OCI-LY7 (cell line): ENCODE results near the gene RSL1D1. TPM values are rescaled to one million over a fixed set of nuclear protein-coding genes. Genes with fewer than 3 reads are reported as not detected.
A peak's percentile ranks its signal among the peaks of the same experiment; 100 is the strongest.

Source experiments
- BruUV-seq: library from RNA; stranded (reverse); fragments of 400-500 nt; replicated peaks from 2 replicates; lab custom pipeline; 2021; lab: Mats Ljungman, UMichigan
- CTCF ChIA-PET: fragments of 300-600 bp; sonication (Branson Sonifier 250); formaldehyde crosslinking; loops from one replicate; lab custom pipeline; 2022; ENCODE audit warnings: antibody characterized with exemption; ENCODE audit not compliant: unreplicated experiment; lab: Charles Lee
- POLR2A ChIA-PET: fragments of 300-600 bp; sonication (Branson Sonifier 250); formaldehyde crosslinking; loops from one replicate; lab custom pipeline; 2022; ENCODE audit warnings: antibody characterized with exemption; lab: Charles Lee
- DNase-seq: peaks from one replicate; pipeline ENCODE4 v3.0.0-alpha.2; 2015; ENCODE audit warnings: low spot score
- H2AFZ ChIP-seq: fragments of 200-600 bp; sonication (generic), shearing (Covaris generic); 2 replicates; pipeline ENCODE4 v1.6.1; 2014; ENCODE audit warnings: mild to moderate bottlenecking, antibody characterized with exemption, low read length, moderate library complexity
- H3K27ac ChIP-seq: fragments of 200-600 bp; sonication (generic); 2 replicates; pipeline ENCODE4 v1.5.1; 2014; ENCODE audit warnings: mixed run types, low read depth, mild to moderate bottlenecking, moderate library complexity, low read length, inconsistent platforms; ENCODE audit not compliant: poor library complexity, severe bottlenecking
- H3K36me3 ChIP-seq: fragments of 200-600 bp; sonication (generic); 2 replicates; pipeline ENCODE4 v1.6.1; 2014; ENCODE audit warnings: mild to moderate bottlenecking, antibody characterized with exemption, low read length, moderate library complexity, mixed read lengths; ENCODE audit not compliant: insufficient read depth
- H3K4me1 ChIP-seq: fragments of 200-600 bp; sonication (generic); 2 replicates; pipeline ENCODE4 v1.5.1; 2014; ENCODE audit warnings: mild to moderate bottlenecking, low read length; ENCODE audit not compliant: insufficient read depth, poor library complexity, severe bottlenecking
- H3K4me2 ChIP-seq: fragments of 200-600 bp; sonication (generic); 2 replicates; pipeline ENCODE4 v1.6.1; 2014; ENCODE audit warnings: mild to moderate bottlenecking, low read length
- H3K4me3 ChIP-seq: fragments of 200-600 bp; sonication (generic); 2 replicates; pipeline ENCODE4 v1.5.1; 2014; ENCODE audit warnings: mild to moderate bottlenecking, low read depth, low read length; ENCODE audit not compliant: poor library complexity, severe bottlenecking
- H3K79me2 ChIP-seq: fragments of 200-600 bp; sonication (generic); 2 replicates; pipeline ENCODE4 v1.6.1; 2016; ENCODE audit warnings: low read depth, mild to moderate bottlenecking, low read length, moderate library complexity, mixed read lengths; ENCODE audit not compliant: insufficient read depth
- H3K9me2 ChIP-seq: fragments of 200-600 bp; sonication (generic); 2 replicates; pipeline ENCODE4 v1.6.1; 2016; ENCODE audit warnings: mild to moderate bottlenecking, low read length, mixed read lengths; ENCODE audit not compliant: insufficient read depth
- H3K9me3 ChIP-seq: fragments of 200-600 bp; sonication (generic); 2 replicates; pipeline ENCODE4 v1.6.1; 2014; ENCODE audit warnings: mild to moderate bottlenecking, mixed run types, low read length, mixed read lengths
- H4K20me1 ChIP-seq: fragments of 200-600 bp; sonication (generic); 2 replicates; pipeline ENCODE4 v1.6.1; 2014; ENCODE audit warnings: mild to moderate bottlenecking, antibody characterized with exemption, low read length, moderate library complexity, mixed read lengths; ENCODE audit not compliant: insufficient read depth
- CTCF ChIP-seq: fragments of 200-600 bp; sonication (generic); conservative IDR thresholded peaks from 2 replicates; pipeline ENCODE4 v1.5.1; 2014; ENCODE audit warnings: mild to moderate bottlenecking, antibody characterized with exemption, low read length, moderate library complexity, mixed read lengths
- EZH2phosphoT487 ChIP-seq: fragments of 200-600 bp; sonication (generic); IDR thresholded peaks from 2 replicates; pipeline ENCODE4 v1.6.1; 2018; ENCODE audit warnings: low read depth, borderline replicate concordance, mild to moderate bottlenecking, mixed run types, antibody characterized with exemption, low read length, moderate library complexity, mixed read lengths
- intact Hi-C: fragments of 100-400 bp; cut with micrococcal nuclease; formaldehyde crosslinking; loops from one replicate; pipeline ENCODE4 v1.10.0; 2022; ENCODE audit not compliant: unreplicated experiment
- total RNA-seq, 2 experiments: library from RNA; depleted of rRNA in 1 of 2; stranded (reverse); fragments of >200 nt in 1 of 2; shearing (Covaris generic) in 1 of 2; gene quantifications; 2 replicates each; pipeline ENCODE4 v1.2.3, GENCODE V29; 2014 to 2022

The RSL1D1 gene
- total RNA-seq, 2 experiments from 2014 or later, result 104 to 252 TPM

- CTCF ChIA-PET, result no interaction called here
- TF ChIP-seq CTCF (peak; percentile 35), EZH2phosphoT487 (no peak)
- H2AFZ ChIP-seq, result no peak overlapping the region
- POLR2A ChIA-PET, result no interaction called here
- no peaks in the 10 kb centered on the region for H3K4me1 ChIP-seq
- no peaks in the 10 kb centered on the region for H4K20me1 ChIP-seq
- H3K4me3 ChIP-seq, result no peak overlapping the region
- H3K4me2 ChIP-seq, result no peak overlapping the region
- intact Hi-C loops, result no loop called here
- no peaks in the 10 kb centered on the region for H3K9me2 ChIP-seq
- DNase-seq, result no peak
- H3K9me3 ChIP-seq, result no peaks in the 10 kb centered on the region
- no peak overlapping the region for H3K27ac ChIP-seq
- H3K36me3 ChIP-seq, result peaks cover 95% of the 10 kb centered on the region
- no peaks in the 10 kb centered on the region for H3K79me2 ChIP-seq
- TSS peak; percentile 40 for BruUV-seq
Observed at GRCh38 chr16:11880007-11880406, 28.7 kb upstream of the RSL1D1 start.

GRCh38 chr16:11877374-11877773 lies 26.0 kb upstream of the RSL1D1 start:
- Histone ChIP-seq H3K9me2 (no peaks in the 10 kb centered on the region), H3K79me2 (no peaks in the 10 kb centered on the region), H3K9me3 (no peaks in the 10 kb centered on the region), H3K4me1 (no peaks in the 10 kb centered on the region), H2AFZ (no peak overlapping the region), H3K4me2 (no peak overlapping the region), H3K27ac (no peak overlapping the region), H4K20me1 (no peaks in the 10 kb centered on the region), H3K4me3 (no peak overlapping the region), H3K36me3 (peaks cover 93% of the 10 kb centered on the region)
- CTCF ChIA-PET, result no interaction called here
- DNase-seq, result no peak
- POLR2A ChIA-PET, result interaction anchor here (0.7 to 1.0 kb wide), 2 partner anchors 10 to 37 kb away, joined by 3 to 4 read pairs; no protein-coding TSS in a partner anchor
- intact Hi-C loops, result no loop called here
- BruUV-seq, result no TSS peak
- TF ChIP-seq EZH2phosphoT487, result no peak
- no peak for TF ChIP-seq CTCF

GRCh38 chr16:11876306-11876705 lies 25.0 kb upstream of the RSL1D1 start:
- DNase-seq, result no peak
- Histone ChIP-seq H3K4me1 (no peaks in the 10 kb centered on the region), H3K79me2 (no peaks in the 10 kb centered on the region), H3K4me2 (no peak overlapping the region), H3K9me3 (no peaks in the 10 kb centered on the region), H3K9me2 (no peaks in the 10 kb centered on the region), H2AFZ (no peak overlapping the region), H4K20me1 (no peaks in the 10 kb centered on the region), H3K27ac (no peak overlapping the region), H3K4me3 (no peak overlapping the region), H3K36me3 (peaks cover 93% of the 10 kb centered on the region)
- CTCF ChIA-PET, result no interaction called here
- intact Hi-C loops, result no loop called here
- POLR2A ChIA-PET, result interaction anchor here (1.0 kb wide), 1 partner anchor 9 kb away, joined by 4 read pairs; no protein-coding TSS in a partner anchor
- BruUV-seq, result no TSS peak
- no peak for TF ChIP-seq CTCF
- TF ChIP-seq EZH2phosphoT487, result no peak
